Skeletal muscle satellite cell (primary cell): ENCODE measurements around the gene RBM25.
"Not testable (repeated sequence)": the region's sequence is repeated elsewhere in the genome, so short reads cannot be mapped to it uniquely, and the experiment has no call there.

Experiments
- H3K27me3 ChIP-seq: 2 replicates; pipeline ENCODE4 v1.7.0; 2013; ENCODE audit warnings: low read length; ENCODE audit not compliant: control insufficient read depth, insufficient read depth
- H3K36me3 ChIP-seq: 2 replicates; pipeline ENCODE4 v1.7.0; 2013; ENCODE audit warnings: mild to moderate bottlenecking, control low read depth, low read length; ENCODE audit not compliant: insufficient read depth
- H3K4me1 ChIP-seq: 2 replicates; pipeline ENCODE4 v1.7.0; 2013; ENCODE audit warnings: low read length; ENCODE audit not compliant: control insufficient read depth, insufficient read depth
- H3K4me2 ChIP-seq: 2 replicates; pipeline ENCODE4 v1.7.0; 2013; ENCODE audit warnings: mild to moderate bottlenecking, low read length
- H3K4me3 ChIP-seq: 2 replicates; pipeline ENCODE4 v1.7.0; 2013; ENCODE audit warnings: low read length
- H3K9ac ChIP-seq: 2 replicates; pipeline ENCODE4 v1.7.0; 2013; ENCODE audit warnings: mild to moderate bottlenecking, low read depth, low read length, moderate library complexity
- H3K9me3 ChIP-seq: replicated peaks from 2 replicates; pipeline ENCODE4 v1.7.0; 2013; ENCODE audit warnings: mild to moderate bottlenecking, control low read depth, low read length

RBM25 gene

DNA sequence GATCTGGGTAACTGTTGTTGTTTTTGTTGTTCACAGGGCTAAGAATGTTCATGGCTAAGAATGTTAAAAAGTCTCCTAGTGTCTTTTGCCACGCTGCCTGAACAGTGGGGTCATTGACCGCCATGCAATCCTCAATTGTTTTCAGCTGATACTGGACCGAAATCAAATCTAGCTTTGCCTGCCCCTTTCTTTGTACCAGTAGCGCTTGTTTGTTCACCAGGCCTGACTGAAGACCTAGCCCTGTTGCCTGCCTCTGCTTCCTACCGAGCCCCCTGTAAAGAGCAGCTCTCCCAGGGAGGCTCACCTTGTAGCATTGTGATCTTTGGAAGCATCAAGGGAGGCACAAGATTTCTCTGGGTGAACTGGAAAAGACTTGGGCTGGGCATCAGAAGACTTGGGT is 84.7 kb downstream of the RBM25 start:
- H3K9me3 ChIP-seq: no peaks in the 10 kb centered on the region
- H3K36me3 ChIP-seq: peaks cover 2% of the 10 kb centered on the region
- H3K4me3 ChIP-seq: no peak overlapping the region
- no peaks in the 10 kb centered on the region for H3K27me3 ChIP-seq
- H3K9ac ChIP-seq: no peak overlapping the region
- peaks cover 21% of the 10 kb centered on the region for H3K4me1 ChIP-seq
- H3K4me2 ChIP-seq: no peak overlapping the region

- H3K27me3 ChIP-seq: no peaks in the 10 kb centered on the region
- no peak overlapping the region for H3K4me2 ChIP-seq
- H3K36me3 ChIP-seq: peaks cover 6% of the 10 kb centered on the region
- no peak overlapping the region for H3K9ac ChIP-seq
- peaks cover 23% of the 10 kb centered on the region for H3K4me1 ChIP-seq
- H3K9me3 ChIP-seq: no peaks in the 10 kb centered on the region
- H3K4me3 ChIP-seq: no peak overlapping the region
Observed at GRCh38 chr14:73143617-73144016, 85.3 kb downstream of the RBM25 start.

- Histone ChIP-seq H3K9me3 (no peaks in the 10 kb centered on the region), H3K4me1 (peaks cover 23% of the 10 kb centered on the region), H3K4me2 (no peak overlapping the region), H3K27me3 (no peaks in the 10 kb centered on the region), H3K4me3 (no peak overlapping the region), H3K9ac (no peak overlapping the region), H3K36me3 (peaks cover 14% of the 10 kb centered on the region)
Observed at GRCh38 chr14:73145371-73145770, 87.0 kb downstream of the RBM25 start.

DNA sequence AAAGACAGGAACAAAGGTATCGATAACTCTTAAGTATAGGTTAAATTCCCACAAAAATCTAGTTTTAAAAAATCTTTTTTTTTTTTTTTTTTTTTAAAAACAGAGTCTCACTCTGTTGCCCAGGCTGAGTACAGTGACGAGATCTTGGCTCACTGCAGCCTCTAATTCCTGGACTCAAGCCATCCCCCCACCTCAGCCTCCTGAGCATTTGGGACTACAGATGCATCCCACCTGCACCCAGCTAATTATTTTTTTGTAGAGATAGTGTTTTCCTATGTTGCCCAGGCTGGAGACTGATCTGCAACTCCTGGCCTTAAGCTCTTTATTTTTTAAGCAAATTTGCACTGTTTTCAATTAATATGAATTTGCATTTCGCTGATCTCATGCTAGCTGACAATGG is 87.8 kb downstream of the RBM25 start:
- Histone ChIP-seq H3K4me3 (no peak overlapping the region), H3K9ac (no peak overlapping the region), H3K4me1 (peaks cover 23% of the 10 kb centered on the region), H3K4me2 (no peak overlapping the region), H3K36me3 (peaks cover 14% of the 10 kb centered on the region), H3K9me3 (no peaks in the 10 kb centered on the region), H3K27me3 (no peaks in the 10 kb centered on the region)

- H3K27me3 ChIP-seq: no peaks in the 10 kb centered on the region
- H3K4me1 ChIP-seq: peaks cover 23% of the 10 kb centered on the region
- no peak overlapping the region for H3K4me3 ChIP-seq
- H3K36me3 ChIP-seq: peaks cover 14% of the 10 kb centered on the region
- H3K9me3 ChIP-seq: no peaks in the 10 kb centered on the region
- no peak overlapping the region for H3K9ac ChIP-seq
- H3K4me2 ChIP-seq: no peak overlapping the region
Observed at GRCh38 chr14:73149753-73150152, 91.4 kb downstream of the RBM25 start.

DNA sequence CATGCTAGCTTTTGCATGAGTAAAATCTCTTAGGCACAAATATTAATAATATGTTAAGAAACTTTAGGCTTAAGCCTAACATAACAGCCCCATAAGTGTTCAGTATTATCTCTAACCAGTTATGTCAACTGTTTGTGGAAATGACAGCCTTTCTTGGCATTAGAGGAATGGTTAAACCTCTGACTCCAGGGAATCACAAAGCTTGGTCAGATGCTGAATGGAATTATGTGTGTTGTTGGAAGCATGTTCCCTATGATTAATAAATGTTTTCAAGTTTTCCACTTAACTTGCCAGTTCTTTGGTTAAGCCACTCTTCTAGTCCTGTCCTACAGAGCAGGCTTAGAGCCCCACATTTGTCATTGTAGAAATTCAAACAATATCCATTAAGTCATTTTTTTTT is 94.9 kb downstream of the RBM25 start:
- Histone ChIP-seq H3K36me3 (peaks cover 13% of the 10 kb centered on the region), H3K4me3 (no peak overlapping the region), H3K27me3 (no peaks in the 10 kb centered on the region)

DNA sequence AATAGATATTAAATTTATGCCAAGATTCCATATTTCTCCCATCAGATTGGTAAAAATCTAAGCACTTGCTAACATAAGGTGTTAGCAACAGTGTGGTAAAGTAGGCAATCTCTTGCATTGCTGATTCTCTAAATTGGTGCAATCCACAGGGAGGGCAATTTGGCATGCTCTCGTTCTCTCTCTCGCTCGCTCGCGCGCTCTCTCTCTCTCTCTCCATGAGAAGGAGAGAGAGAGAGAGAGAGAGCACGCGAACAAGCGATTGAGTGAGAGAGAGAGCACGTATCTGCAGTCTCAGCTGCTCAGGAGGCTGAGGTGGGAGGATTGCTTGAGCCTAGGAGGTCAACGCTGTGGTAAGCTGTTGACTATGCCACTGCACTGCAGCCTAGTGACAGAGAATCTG is 103.9 kb downstream of the RBM25 start:
- Histone ChIP-seq H3K4me1 (no peaks in the 10 kb centered on the region), H3K27me3 (no peaks in the 10 kb centered on the region), H3K4me2 (no peak overlapping the region), H3K9me3 (no peaks in the 10 kb centered on the region), H3K36me3 (peaks cover 33% of the 10 kb centered on the region), H3K9ac (no peak overlapping the region), H3K4me3 (no peak overlapping the region)

More for the DNA sequence above, 94.9 kb downstream of the RBM25 start:
- H3K9me3 ChIP-seq: no peaks in the 10 kb centered on the region
- H3K4me2 ChIP-seq: no peak overlapping the region
- no peaks in the 10 kb centered on the region for H3K4me1 ChIP-seq
- H3K9ac ChIP-seq: no peak overlapping the region

GRCh38 chr14:73166399-73166798 is 108.1 kb downstream of the RBM25 start:
- Histone ChIP-seq H3K4me2 (no peak overlapping the region), H3K36me3 (peaks cover 48% of the 10 kb centered on the region), H3K4me1 (no peaks in the 10 kb centered on the region), H3K9me3 (no peaks in the 10 kb centered on the region), H3K4me3 (no peak overlapping the region), H3K27me3 (no peaks in the 10 kb centered on the region), H3K9ac (no peak overlapping the region)

GRCh38 chr14:73167727-73168126 is 109.4 kb downstream of the RBM25 start:
- Histone ChIP-seq H3K9me3 (no peaks in the 10 kb centered on the region), H3K27me3 (no peaks in the 10 kb centered on the region), H3K4me2 (no peak overlapping the region), H3K4me3 (no peak overlapping the region), H3K9ac (no peak overlapping the region), H3K4me1 (no peaks in the 10 kb centered on the region), H3K36me3 (peaks cover 55% of the 10 kb centered on the region)

DNA sequence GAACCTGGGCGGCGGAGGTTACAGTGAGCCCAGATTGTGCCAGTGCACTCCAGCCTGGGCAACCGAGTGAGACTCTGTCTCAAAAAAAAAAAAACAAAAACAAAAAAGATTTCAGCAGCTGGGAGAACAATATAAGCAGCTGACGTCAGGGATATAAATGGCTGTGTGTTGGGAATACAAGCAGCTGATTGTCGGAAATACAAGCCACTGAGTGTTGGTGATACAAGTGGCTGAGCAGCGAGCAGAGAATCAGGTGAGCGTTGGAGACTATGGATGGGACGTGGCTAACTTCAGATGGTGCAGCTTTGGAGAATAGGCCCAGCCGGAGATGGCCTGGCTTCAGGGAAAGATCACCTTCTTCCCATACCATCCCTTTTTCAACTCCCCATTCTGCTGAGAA is 109.9 kb downstream of the RBM25 start:
- Histone ChIP-seq H3K36me3 (peaks cover 59% of the 10 kb centered on the region), H3K4me2 (no peak overlapping the region), H3K9ac (no peak overlapping the region), H3K9me3 (no peaks in the 10 kb centered on the region), H3K27me3 (no peaks in the 10 kb centered on the region), H3K4me1 (no peaks in the 10 kb centered on the region), H3K4me3 (no peak overlapping the region)

DNA sequence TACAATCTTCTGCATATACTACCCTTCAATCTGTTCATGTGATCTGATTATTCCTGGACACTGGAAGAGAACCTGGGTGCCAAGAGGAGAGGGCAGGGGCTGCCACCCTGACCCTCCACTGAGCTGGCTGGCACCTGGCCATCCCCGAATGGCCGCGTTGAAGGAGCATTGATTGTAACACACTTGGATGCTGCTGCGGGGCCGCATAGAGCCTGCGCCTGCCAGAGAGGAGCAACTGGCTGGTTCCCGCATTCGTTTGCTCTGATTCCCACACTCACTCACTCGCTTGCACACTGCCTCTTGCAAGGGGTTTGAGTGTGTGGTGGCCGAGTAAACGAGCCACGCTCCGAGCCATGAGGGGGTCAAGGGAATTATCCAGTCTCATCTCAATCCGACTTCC is 110.4 kb downstream of the RBM25 start:
- H3K4me1 ChIP-seq: no peaks in the 10 kb centered on the region
- H3K36me3 ChIP-seq: peaks cover 60% of the 10 kb centered on the region
- H3K4me3 ChIP-seq: no peak overlapping the region
- no peaks in the 10 kb centered on the region for H3K27me3 ChIP-seq
- no peaks in the 10 kb centered on the region for H3K9me3 ChIP-seq
- no peak overlapping the region for H3K4me2 ChIP-seq
- no peak overlapping the region for H3K9ac ChIP-seq

GRCh38 chr14:73169855-73170254 is 111.5 kb downstream of the RBM25 start:
- not testable (repeated sequence) for H3K4me3 ChIP-seq, H3K4me2 ChIP-seq, H3K9me3 ChIP-seq, H3K27me3 ChIP-seq, H3K9ac ChIP-seq, H3K4me1 ChIP-seq
- peaks cover 68% of the 10 kb centered on the region for H3K36me3 ChIP-seq
